Keratinocyte (primary cell): ENCODE data around the gene FUOM.

ENCODE experiments used
- EZH2 ChIP-seq: IDR thresholded peaks from one replicate; pipeline ENCODE4 v1.6.1; 2012; ENCODE audit warnings: inconsistent platforms, mild to moderate bottlenecking, low read length, moderate library complexity
- TF ChIP-seq, protein P1 (sequence below), 3 experiments: IDR thresholded peaks in 1 of 3; conservative IDR thresholded peaks in 1 of 3; optimal IDR thresholded peaks in 1 of 3; 2 replicates in 2 of 3; 3 replicates in 1 of 3; pipeline versions ENCODE3 to v1.5.1; 2011; ENCODE audit warnings: low read length in 3 of 3, mild to moderate bottlenecking in 3 of 3, moderate library complexity in 2 of 3, control low read depth in 1 of 3, inconsistent platforms in 1 of 3; ENCODE audit not compliant: insufficient read depth in 2 of 3; ENCODE audit errors: extremely low read depth in 1 of 3

GRCh38 chr10:133349160-133349568 lies 8.7 kb downstream of the FUOM start:
- TF ChIP-seq, protein P1, sequence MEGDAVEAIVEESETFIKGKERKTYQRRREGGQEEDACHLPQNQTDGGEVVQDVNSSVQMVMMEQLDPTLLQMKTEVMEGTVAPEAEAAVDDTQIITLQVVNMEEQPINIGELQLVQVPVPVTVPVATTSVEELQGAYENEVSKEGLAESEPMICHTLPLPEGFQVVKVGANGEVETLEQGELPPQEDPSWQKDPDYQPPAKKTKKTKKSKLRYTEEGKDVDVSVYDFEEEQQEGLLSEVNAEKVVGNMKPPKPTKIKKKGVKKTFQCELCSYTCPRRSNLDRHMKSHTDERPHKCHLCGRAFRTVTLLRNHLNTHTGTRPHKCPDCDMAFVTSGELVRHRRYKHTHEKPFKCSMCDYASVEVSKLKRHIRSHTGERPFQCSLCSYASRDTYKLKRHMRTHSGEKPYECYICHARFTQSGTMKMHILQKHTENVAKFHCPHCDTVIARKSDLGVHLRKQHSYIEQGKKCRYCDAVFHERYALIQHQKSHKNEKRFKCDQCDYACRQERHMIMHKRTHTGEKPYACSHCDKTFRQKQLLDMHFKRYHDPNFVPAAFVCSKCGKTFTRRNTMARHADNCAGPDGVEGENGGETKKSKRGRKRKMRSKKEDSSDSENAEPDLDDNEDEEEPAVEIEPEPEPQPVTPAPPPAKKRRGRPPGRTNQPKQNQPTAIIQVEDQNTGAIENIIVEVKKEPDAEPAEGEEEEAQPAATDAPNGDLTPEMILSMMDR (optimal IDR thresholded peaks at IDR 0.05 in 1 of 3, IDR thresholded peaks at IDR 0.05 in 1 of 3, conservative IDR thresholded peaks at IDR 0.05 in 1 of 3; ENCODE audit: extremely low read depth in 1 of 3, insufficient read depth in 2 of 3, low read length in 3 of 3), result no peak
- no peak for TF ChIP-seq EZH2
